OCI-LY3 (cell line): ENCODE results near the gene TIMMDC1.
A peak's percentile ranks its signal among the peaks of the same experiment; 100 is the strongest.

ENCODE experiments used
- H2AFZ ChIP-seq: fragments of 200-600, 300-600 bp; shearing (Covaris generic); 2 replicates; pipeline ENCODE4 v1.6.0; 2014; ENCODE audit warnings: antibody characterized with exemption, low read depth, low read length
- H3K27ac ChIP-seq: fragments of 200-600, 300-600 bp; sonication (generic); 2 replicates; pipeline ENCODE4 v1.5.1; 2014; ENCODE audit warnings: mild to moderate bottlenecking, low read length, moderate library complexity, mixed read lengths
- H3K27me3 ChIP-seq: fragments of 200-600, 300-600 bp; sonication (generic); 2 replicates; pipeline ENCODE4 v1.6.1; 2014; ENCODE audit warnings: low read depth, low read length, mixed read lengths
- H3K36me3 ChIP-seq: fragments of 200-600, 300-600 bp; sonication (generic); replicated peaks from 2 replicates; pipeline ENCODE3; 2014; ENCODE audit warnings: low read depth, low read length, mixed read lengths
- H3K4me1 ChIP-seq: fragments of 300-600, 200-600 bp; sonication (generic); 2 replicates; pipeline ENCODE4 v1.6.1; 2014; ENCODE audit warnings: low read length, mixed read lengths
- H3K4me2 ChIP-seq: fragments of 200-600, 300-600 bp; sonication (generic); 2 replicates; pipeline ENCODE4 v1.6.1; 2014; ENCODE audit warnings: low read length, mixed read lengths
- H3K4me3 ChIP-seq: fragments of 300-600, 200-600 bp; sonication (generic); 2 replicates; pipeline ENCODE4 v1.5.1; 2014; ENCODE audit warnings: antibody characterized with exemption, mild to moderate bottlenecking, low read length, moderate library complexity
- H3K79me2 ChIP-seq: fragments of 300-600, 200-600 bp; shearing (Covaris generic); 2 replicates; pipeline ENCODE4 v1.6.1; 2014; ENCODE audit warnings: mild to moderate bottlenecking, low read length, mixed read lengths
- H3K9ac ChIP-seq: fragments of 300-600, 200-600 bp; shearing (Covaris generic); 2 replicates; pipeline ENCODE4 v1.6.0; 2014; ENCODE audit warnings: mild to moderate bottlenecking, low read length, moderate library complexity
- H3K9me3 ChIP-seq: fragments of 200-600, 300-600 bp; shearing (Covaris generic); 2 replicates; pipeline ENCODE4 v1.6.1; 2014; ENCODE audit warnings: low read length, mixed read lengths; ENCODE audit not compliant: insufficient read depth
- H4K20me1 ChIP-seq: fragments of 200-600, 300-600 bp; sonication (generic); 2 replicates; pipeline ENCODE4 v1.6.1; 2016; ENCODE audit warnings: low read length, mixed read lengths; ENCODE audit not compliant: insufficient read depth
- CTCF ChIP-seq: fragments of 200-600, 300-600 bp; sonication (generic); IDR thresholded peaks from 2 replicates; pipeline ENCODE4 v1.5.1; 2014; ENCODE audit warnings: antibody characterized with exemption, low read length, low read depth
- EZH2phosphoT487 ChIP-seq: fragments of 200-600 bp; shearing (Covaris generic); IDR thresholded peaks from 2 replicates; pipeline ENCODE4 v1.6.1; 2018; ENCODE audit warnings: antibody characterized with exemption, mixed run types, low read depth

The TIMMDC1 gene

GRCh38 chr3:119555929-119556328, 57.6 kb downstream of the TIMMDC1 start:
- peaks cover 61% of the 10 kb centered on the region for H3K36me3 ChIP-seq
- H3K4me2 ChIP-seq: peak overlapping the region; percentile 93
- peaks cover 97% of the 10 kb centered on the region for H3K79me2 ChIP-seq
- no peak overlapping the region for H2AFZ ChIP-seq
- peak overlapping the region; percentile 80 for H3K4me3 ChIP-seq
- H3K27ac ChIP-seq: peak overlapping the region; percentile 94
- peaks cover 82% of the 10 kb centered on the region for H3K4me1 ChIP-seq
- H4K20me1 ChIP-seq: no peaks in the 10 kb centered on the region
- no peaks in the 10 kb centered on the region for H3K9me3 ChIP-seq
- TF ChIP-seq EZH2phosphoT487: no peak
- no peak for TF ChIP-seq CTCF
- H3K27me3 ChIP-seq: no peaks in the 10 kb centered on the region
- H3K9ac ChIP-seq: peak overlapping the region; percentile 96

GRCh38 chr3:119557192-119557876, 59.0 kb downstream of the TIMMDC1 start:
- Histone ChIP-seq H3K36me3 (peaks cover 49% of the 10 kb centered on the region), H3K4me2 (peak overlapping the region; percentile 93), H3K4me1 (peaks cover 79% of the 10 kb centered on the region), H3K4me3 (peak overlapping the region; percentile 80), H4K20me1 (no peaks in the 10 kb centered on the region), H3K9me3 (no peaks in the 10 kb centered on the region), H3K79me2 (peaks cover 96% of the 10 kb centered on the region), H3K27ac (peak overlapping the region; percentile 94), H3K27me3 (no peaks in the 10 kb centered on the region), H3K9ac (peak overlapping the region; percentile 96), H2AFZ (no peak overlapping the region)
- no peak for TF ChIP-seq EZH2phosphoT487
- TF ChIP-seq CTCF: no peak

GRCh38 chr3:119557877-119558269, 59.5 kb downstream of the TIMMDC1 start:
- Histone ChIP-seq H3K9me3 (no peaks in the 10 kb centered on the region), H3K9ac (peak overlapping the region; percentile 96), H3K4me1 (peaks cover 79% of the 10 kb centered on the region), H3K27me3 (no peaks in the 10 kb centered on the region), H4K20me1 (no peaks in the 10 kb centered on the region), H3K27ac (peak overlapping the region; percentile 94), H3K4me2 (peak overlapping the region; percentile 93), H3K79me2 (peaks cover 92% of the 10 kb centered on the region), H2AFZ (no peak overlapping the region), H3K4me3 (peak overlapping the region; percentile 80), H3K36me3 (peaks cover 44% of the 10 kb centered on the region)
- TF ChIP-seq EZH2phosphoT487: no peak
- no peak for TF ChIP-seq CTCF

- H2AFZ ChIP-seq: peak overlapping the region; percentile 5; the same call in 1 of the 2 replicates
- H3K9me3 ChIP-seq: no peaks in the 10 kb centered on the region
- peak overlapping the region; percentile 96 for H3K9ac ChIP-seq
- H4K20me1 ChIP-seq: no peaks in the 10 kb centered on the region
- peaks cover 38% of the 10 kb centered on the region for H3K36me3 ChIP-seq
- peak overlapping the region; percentile 94 for H3K27ac ChIP-seq
- H3K4me2 ChIP-seq: peak overlapping the region; percentile 93
- peaks cover 83% of the 10 kb centered on the region for H3K79me2 ChIP-seq
- TF ChIP-seq CTCF: no peak
- TF ChIP-seq EZH2phosphoT487: no peak
- peak overlapping the region; percentile 80 for H3K4me3 ChIP-seq
- H3K27me3 ChIP-seq: no peaks in the 10 kb centered on the region
- H3K4me1 ChIP-seq: peaks cover 75% of the 10 kb centered on the region
These were observed 60.4 kb downstream of the TIMMDC1 start for GRCh38 chr3:119558626-119559317.
